GM23338 (cell line): ENCODE measurements around the gene IL36B. TPM values are rescaled to one million over a fixed set of nuclear protein-coding genes. Genes with fewer than 3 reads are reported as not detected.

Experiments used
- ATAC-seq: fragments of 200-7000 bp; cut with Tn5 transposase; 3 replicates; pipeline ENCODE4 v1.9.1; 2020
- DNase-seq: peaks from one replicate; pipeline ENCODE4 v3.0.0-alpha.2; 2015; ENCODE audit warnings: low spot score
- H2AFZ ChIP-seq: fragments of 200-600 bp; sonication (generic); 2 replicates; pipeline ENCODE4 v1.8.0; 2016; ENCODE audit warnings: antibody characterized with exemption, mild to moderate bottlenecking, moderate library complexity
- H3F3A ChIP-seq: fragments of 200-600 bp; sonication (generic); replicated peaks from 2 replicates; pipeline ENCODE4 v1.8.0; 2017; ENCODE audit warnings: antibody characterized with exemption, mixed run types, low read depth
- H3K27ac ChIP-seq: fragments of 200-600 bp; sonication (generic); 2 replicates; pipeline ENCODE4 v1.6.1; 2016; ENCODE audit warnings: low read depth
- H3K27me3 ChIP-seq: fragments of 200-600 bp; sonication (generic); 2 replicates; pipeline ENCODE4 v1.8.0; 2016; ENCODE audit warnings: mild to moderate bottlenecking, mixed run types, moderate library complexity; ENCODE audit not compliant: insufficient read depth
- H3K36me3 ChIP-seq: fragments of 200-600 bp; sonication (generic); 2 replicates; pipeline ENCODE4 v1.8.0; 2016; ENCODE audit warnings: mild to moderate bottlenecking; ENCODE audit not compliant: insufficient read depth
- H3K4me1 ChIP-seq: fragments of 200-600 bp; sonication (generic); 2 replicates; pipeline ENCODE4 v1.8.0; 2016; ENCODE audit warnings: mild to moderate bottlenecking, moderate library complexity; ENCODE audit not compliant: insufficient read depth
- H3K4me2 ChIP-seq: fragments of 200-600 bp; sonication (generic); 2 replicates; pipeline ENCODE4 v1.7.1; 2017; ENCODE audit warnings: mixed run types
- H3K4me3 ChIP-seq: fragments of 200-600 bp; sonication (generic); 2 replicates; pipeline ENCODE4 v1.6.1; 2016; ENCODE audit warnings: mixed run types
- H3K79me2 ChIP-seq: fragments of 200-600 bp; sonication (generic); replicated peaks from 2 replicates; pipeline ENCODE4 v1.8.0; 2017; ENCODE audit warnings: mild to moderate bottlenecking; ENCODE audit not compliant: insufficient read depth
- H3K9me2 ChIP-seq: fragments of 200-600 bp; sonication (generic); 2 replicates; pipeline ENCODE4 v1.8.0; 2017; ENCODE audit not compliant: insufficient read depth
- H4K20me1 ChIP-seq: fragments of 200-600 bp; sonication (generic); replicated peaks from 2 replicates; pipeline ENCODE4 v1.8.0; 2017; ENCODE audit warnings: mild to moderate bottlenecking; ENCODE audit not compliant: insufficient read depth
- H3K27ac Mint-ChIP-seq: 2 replicates; pipeline ENCODE4 v1.8.0; 2020; ENCODE audit warnings: inconsistent platforms, mild to moderate bottlenecking, moderate library complexity, mixed read lengths
- H3K27me3 Mint-ChIP-seq: 3 replicates; pipeline ENCODE4 v1.8.0; 2022; ENCODE audit warnings: low read depth, mild to moderate bottlenecking, moderate library complexity, mixed read lengths, inconsistent platforms; ENCODE audit not compliant: insufficient read depth, poor library complexity
- H3K36me3 Mint-ChIP-seq: 3 replicates; pipeline ENCODE4 v1.8.0; 2021; ENCODE audit warnings: low read depth, mild to moderate bottlenecking, inconsistent platforms, moderate library complexity, mixed read lengths
- H3K4me1 Mint-ChIP-seq: 3 replicates; pipeline ENCODE4 v1.8.0; 2020; ENCODE audit warnings: mild to moderate bottlenecking, inconsistent platforms, mixed read lengths
- H3K4me3 Mint-ChIP-seq: 3 replicates; pipeline ENCODE4 v1.8.0; 2021; ENCODE audit warnings: moderate library complexity, mild to moderate bottlenecking, inconsistent platforms, mixed read lengths
- H3K9me3 Mint-ChIP-seq: 3 replicates; pipeline ENCODE4 v1.8.0; 2020; ENCODE audit warnings: moderate library complexity, mild to moderate bottlenecking, inconsistent platforms, mixed read lengths
- CREB1 ChIP-seq: fragments of 250-450 bp; sonication (Bioruptor Pico); IDR thresholded peaks from 2 replicates; pipeline ENCODE4 v1.5.0; 2020; ENCODE audit warnings: low read depth, mild to moderate bottlenecking, moderate library complexity
- EZH2 ChIP-seq: fragments of 200-600 bp; sonication (generic); IDR thresholded peaks from one replicate; pipeline ENCODE4 v1.8.0; 2017; ENCODE audit warnings: antibody characterized with exemption, mild to moderate bottlenecking, low read depth; ENCODE audit not compliant: unreplicated experiment
- EZH2phosphoT487 ChIP-seq: fragments of 200-600 bp; sonication (generic); IDR thresholded peaks from one replicate; pipeline ENCODE4 v1.8.1; 2018; ENCODE audit warnings: antibody characterized with exemption; ENCODE audit not compliant: unreplicated experiment
- JUNB ChIP-seq: IDR thresholded peaks from one replicate; pipeline ENCODE4 v1.6.1; 2016; ENCODE audit warnings: antibody characterized with exemption; ENCODE audit not compliant: unreplicated experiment
- NANOG ChIP-seq: IDR thresholded peaks from 2 replicates; pipeline ENCODE4 v1.6.1; 2016; ENCODE audit warnings: antibody characterized with exemption, borderline replicate concordance
- STAT1 ChIP-seq: IDR thresholded peaks from one replicate; pipeline ENCODE4 v1.6.1; 2016; ENCODE audit warnings: antibody characterized with exemption; ENCODE audit not compliant: unreplicated experiment
- ZNF114 ChIP-seq: fragments of 250-450 bp; sonication (Bioruptor Pico); IDR thresholded peaks from 2 replicates; pipeline ENCODE4 v1.5.0; 2020; ENCODE audit warnings: mild to moderate bottlenecking, moderate library complexity
- polyA plus RNA-seq: library from polyadenylated mRNA; unstranded; fragments of >200 nt; fragmentation: Nextera tagmentation; extraction: Ambion mirVana; gene quantifications from 2 replicates; pipeline ENCODE4 v1.2.1, GENCODE V29; 2016
- total RNA-seq: library from RNA; depleted of rRNA; stranded (reverse); fragments of >200 nt; shearing (Covaris generic); gene quantifications from 2 replicates; pipeline ENCODE4 v1.2.3, GENCODE V29; 2014
- TF ChIP-seq, protein P1 (sequence below): fragments of 250-450 bp; sonication (Bioruptor Pico); IDR thresholded peaks from 2 replicates; pipeline ENCODE4 v1.5.0; 2020; ENCODE audit warnings: mild to moderate bottlenecking, moderate library complexity
- TF ChIP-seq, protein P2 (sequence below), 2 experiments: fragments of 200-600 bp in 1 of 2; sonication (generic) in 1 of 2; conservative IDR thresholded peaks; 2 replicates each; pipeline versions ENCODE4 v1.5.1 to v1.6.1; 2016 to 2017; ENCODE audit warnings: antibody characterized with exemption in 2 of 2, low read depth in 2 of 2, mild to moderate bottlenecking in 2 of 2, moderate library complexity in 1 of 2
- TF ChIP-seq, protein P3 (sequence below): IDR thresholded peaks from 2 replicates; pipeline ENCODE4 v1.6.1; 2016; ENCODE audit warnings: antibody characterized with exemption
- TF ChIP-seq, protein P4 (sequence below): IDR thresholded peaks from one replicate; pipeline ENCODE4 v1.6.1; 2018; ENCODE audit warnings: antibody characterized with exemption; ENCODE audit not compliant: unreplicated experiment

Gene IL36B
- total and polyA plus RNA-seq, 2 experiments from 2014 or later: not detected

DNA sequence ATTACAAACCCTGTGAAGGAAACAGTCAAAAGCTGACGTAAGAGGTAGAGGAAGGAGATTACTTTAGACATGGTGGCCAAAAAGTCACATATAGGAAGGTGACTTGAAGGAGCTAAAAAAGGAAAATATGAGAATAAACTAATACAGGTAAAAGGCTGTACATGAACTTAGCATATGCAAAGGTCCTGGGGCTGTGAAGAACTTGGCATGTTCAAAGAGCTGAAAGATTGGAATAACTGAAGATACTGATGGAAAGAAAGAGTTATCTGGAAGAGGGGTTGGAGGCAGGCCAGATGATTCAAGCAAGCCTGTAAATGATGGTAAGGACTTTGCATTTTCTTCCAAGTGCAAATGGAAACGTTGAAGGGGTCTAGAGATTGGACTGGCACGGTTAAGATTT lies 34.2 kb downstream of the IL36B start:
- H3K27ac Mint-ChIP-seq: no peak overlapping the region
- H3K4me2 ChIP-seq: no peak overlapping the region
- no peaks in the 10 kb centered on the region for H3K36me3 ChIP-seq

DNA sequence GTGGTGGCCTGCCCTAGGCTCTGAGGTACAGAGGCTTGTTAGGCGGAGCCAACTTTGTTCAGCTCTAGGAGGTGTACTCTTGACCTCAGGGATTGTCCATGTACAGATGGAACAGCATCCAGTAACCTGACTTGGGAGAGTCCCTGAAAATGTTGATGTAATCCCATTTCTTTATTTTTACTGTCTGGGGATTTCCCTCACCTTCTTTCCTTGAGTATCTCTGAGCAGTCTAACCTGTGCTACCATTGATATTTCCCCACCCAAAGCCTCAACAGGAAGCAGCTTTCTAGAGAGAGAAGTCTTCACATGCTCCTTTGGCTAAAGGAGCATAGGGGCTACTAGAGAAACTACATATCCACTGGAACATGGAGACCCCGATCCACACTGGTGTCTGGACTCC lies 37.0 kb downstream of the IL36B start:
- H3K36me3 Mint-ChIP-seq: peaks cover 3% of the 10 kb centered on the region; the same call in 1 of the 3 replicates
- no peak overlapping the region for H3K4me3 Mint-ChIP-seq
- H3K27ac Mint-ChIP-seq: no peak overlapping the region
- Histone ChIP-seq H3K9me2 (0 out of 2 replicates have a peak, but pooled peaks cover 4% of the 10 kb centered on the region), H3F3A (no peaks in the 10 kb centered on the region), H3K79me2 (no peaks in the 10 kb centered on the region), H3K27ac (no peak overlapping the region), H3K4me2 (no peak overlapping the region), H3K4me3 (no peak overlapping the region), H2AFZ (no peak overlapping the region), H4K20me1 (no peaks in the 10 kb centered on the region), H3K4me1 (no peaks in the 10 kb centered on the region), H3K36me3 (no peaks in the 10 kb centered on the region), H3K27me3 (no peaks in the 10 kb centered on the region)
- ATAC-seq (no peak), DNase-seq (no peak)
- TF ChIP-seq, protein P1, sequence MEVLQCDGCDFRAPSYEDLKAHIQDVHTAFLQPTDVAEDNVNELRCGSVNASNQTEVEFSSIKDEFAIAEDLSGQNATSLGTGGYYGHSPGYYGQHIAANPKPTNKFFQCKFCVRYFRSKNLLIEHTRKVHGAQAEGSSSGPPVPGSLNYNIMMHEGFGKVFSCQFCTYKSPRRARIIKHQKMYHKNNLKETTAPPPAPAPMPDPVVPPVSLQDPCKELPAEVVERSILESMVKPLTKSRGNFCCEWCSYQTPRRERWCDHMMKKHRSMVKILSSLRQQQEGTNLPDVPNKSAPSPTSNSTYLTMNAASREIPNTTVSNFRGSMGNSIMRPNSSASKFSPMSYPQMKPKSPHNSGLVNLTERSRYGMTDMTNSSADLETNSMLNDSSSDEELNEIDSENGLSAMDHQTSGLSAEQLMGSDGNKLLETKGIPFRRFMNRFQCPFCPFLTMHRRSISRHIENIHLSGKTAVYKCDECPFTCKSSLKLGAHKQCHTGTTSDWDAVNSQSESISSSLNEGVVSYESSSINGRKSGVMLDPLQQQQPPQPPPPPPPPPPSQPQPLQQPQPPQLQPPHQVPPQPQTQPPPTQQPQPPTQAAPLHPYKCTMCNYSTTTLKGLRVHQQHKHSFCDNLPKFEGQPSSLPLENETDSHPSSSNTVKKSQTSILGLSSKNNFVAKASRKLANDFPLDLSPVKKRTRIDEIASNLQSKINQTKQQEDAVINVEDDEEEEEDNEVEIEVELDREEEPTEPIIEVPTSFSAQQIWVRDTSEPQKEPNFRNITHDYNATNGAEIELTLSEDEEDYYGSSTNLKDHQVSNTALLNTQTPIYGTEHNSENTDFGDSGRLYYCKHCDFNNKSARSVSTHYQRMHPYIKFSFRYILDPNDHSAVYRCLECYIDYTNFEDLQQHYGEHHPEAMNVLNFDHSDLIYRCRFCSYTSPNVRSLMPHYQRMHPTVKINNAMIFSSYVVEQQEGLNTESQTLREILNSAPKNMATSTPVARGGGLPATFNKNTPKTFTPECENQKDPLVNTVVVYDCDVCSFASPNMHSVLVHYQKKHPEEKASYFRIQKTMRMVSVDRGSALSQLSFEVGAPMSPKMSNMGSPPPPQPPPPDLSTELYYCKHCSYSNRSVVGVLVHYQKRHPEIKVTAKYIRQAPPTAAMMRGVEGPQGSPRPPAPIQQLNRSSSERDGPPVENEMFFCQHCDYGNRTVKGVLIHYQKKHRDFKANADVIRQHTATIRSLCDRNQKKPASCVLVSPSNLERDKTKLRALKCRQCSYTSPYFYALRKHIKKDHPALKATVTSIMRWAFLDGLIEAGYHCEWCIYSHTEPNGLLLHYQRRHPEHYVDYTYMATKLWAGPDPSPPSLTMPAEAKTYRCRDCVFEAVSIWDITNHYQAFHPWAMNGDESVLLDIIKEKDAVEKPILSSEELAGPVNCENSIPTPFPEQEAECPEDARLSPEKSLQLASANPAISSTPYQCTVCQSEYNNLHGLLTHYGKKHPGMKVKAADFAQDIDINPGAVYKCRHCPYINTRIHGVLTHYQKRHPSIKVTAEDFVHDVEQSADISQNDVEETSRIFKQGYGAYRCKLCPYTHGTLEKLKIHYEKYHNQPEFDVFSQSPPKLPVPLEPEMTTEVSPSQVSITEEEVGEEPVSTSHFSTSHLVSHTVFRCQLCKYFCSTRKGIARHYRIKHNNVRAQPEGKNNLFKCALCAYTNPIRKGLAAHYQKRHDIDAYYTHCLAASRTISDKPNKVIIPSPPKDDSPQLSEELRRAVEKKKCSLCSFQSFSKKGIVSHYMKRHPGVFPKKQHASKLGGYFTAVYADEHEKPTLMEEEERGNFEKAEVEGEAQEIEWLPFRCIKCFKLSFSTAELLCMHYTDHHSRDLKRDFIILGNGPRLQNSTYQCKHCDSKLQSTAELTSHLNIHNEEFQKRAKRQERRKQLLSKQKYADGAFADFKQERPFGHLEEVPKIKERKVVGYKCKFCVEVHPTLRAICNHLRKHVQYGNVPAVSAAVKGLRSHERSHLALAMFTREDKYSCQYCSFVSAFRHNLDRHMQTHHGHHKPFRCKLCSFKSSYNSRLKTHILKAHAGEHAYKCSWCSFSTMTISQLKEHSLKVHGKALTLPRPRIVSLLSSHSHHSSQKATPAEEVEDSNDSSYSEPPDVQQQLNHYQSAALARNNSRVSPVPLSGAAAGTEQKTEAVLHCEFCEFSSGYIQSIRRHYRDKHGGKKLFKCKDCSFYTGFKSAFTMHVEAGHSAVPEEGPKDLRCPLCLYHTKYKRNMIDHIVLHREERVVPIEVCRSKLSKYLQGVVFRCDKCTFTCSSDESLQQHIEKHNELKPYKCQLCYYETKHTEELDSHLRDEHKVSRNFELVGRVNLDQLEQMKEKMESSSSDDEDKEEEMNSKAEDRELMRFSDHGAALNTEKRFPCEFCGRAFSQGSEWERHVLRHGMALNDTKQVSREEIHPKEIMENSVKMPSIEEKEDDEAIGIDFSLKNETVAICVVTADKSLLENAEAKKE (CRISPR knock-in tag): no peak
- TF ChIP-seq, protein P2, sequence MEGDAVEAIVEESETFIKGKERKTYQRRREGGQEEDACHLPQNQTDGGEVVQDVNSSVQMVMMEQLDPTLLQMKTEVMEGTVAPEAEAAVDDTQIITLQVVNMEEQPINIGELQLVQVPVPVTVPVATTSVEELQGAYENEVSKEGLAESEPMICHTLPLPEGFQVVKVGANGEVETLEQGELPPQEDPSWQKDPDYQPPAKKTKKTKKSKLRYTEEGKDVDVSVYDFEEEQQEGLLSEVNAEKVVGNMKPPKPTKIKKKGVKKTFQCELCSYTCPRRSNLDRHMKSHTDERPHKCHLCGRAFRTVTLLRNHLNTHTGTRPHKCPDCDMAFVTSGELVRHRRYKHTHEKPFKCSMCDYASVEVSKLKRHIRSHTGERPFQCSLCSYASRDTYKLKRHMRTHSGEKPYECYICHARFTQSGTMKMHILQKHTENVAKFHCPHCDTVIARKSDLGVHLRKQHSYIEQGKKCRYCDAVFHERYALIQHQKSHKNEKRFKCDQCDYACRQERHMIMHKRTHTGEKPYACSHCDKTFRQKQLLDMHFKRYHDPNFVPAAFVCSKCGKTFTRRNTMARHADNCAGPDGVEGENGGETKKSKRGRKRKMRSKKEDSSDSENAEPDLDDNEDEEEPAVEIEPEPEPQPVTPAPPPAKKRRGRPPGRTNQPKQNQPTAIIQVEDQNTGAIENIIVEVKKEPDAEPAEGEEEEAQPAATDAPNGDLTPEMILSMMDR (conservative IDR thresholded peaks at IDR 0.05; ENCODE audit: low read depth in 2 of 2): no peak
- no peak for TF ChIP-seq EZH2
- TF ChIP-seq NANOG: no peak
- TF ChIP-seq, protein P3, sequence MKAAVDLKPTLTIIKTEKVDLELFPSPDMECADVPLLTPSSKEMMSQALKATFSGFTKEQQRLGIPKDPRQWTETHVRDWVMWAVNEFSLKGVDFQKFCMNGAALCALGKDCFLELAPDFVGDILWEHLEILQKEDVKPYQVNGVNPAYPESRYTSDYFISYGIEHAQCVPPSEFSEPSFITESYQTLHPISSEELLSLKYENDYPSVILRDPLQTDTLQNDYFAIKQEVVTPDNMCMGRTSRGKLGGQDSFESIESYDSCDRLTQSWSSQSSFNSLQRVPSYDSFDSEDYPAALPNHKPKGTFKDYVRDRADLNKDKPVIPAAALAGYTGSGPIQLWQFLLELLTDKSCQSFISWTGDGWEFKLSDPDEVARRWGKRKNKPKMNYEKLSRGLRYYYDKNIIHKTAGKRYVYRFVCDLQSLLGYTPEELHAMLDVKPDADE: no peak
- TF ChIP-seq, protein P4, sequence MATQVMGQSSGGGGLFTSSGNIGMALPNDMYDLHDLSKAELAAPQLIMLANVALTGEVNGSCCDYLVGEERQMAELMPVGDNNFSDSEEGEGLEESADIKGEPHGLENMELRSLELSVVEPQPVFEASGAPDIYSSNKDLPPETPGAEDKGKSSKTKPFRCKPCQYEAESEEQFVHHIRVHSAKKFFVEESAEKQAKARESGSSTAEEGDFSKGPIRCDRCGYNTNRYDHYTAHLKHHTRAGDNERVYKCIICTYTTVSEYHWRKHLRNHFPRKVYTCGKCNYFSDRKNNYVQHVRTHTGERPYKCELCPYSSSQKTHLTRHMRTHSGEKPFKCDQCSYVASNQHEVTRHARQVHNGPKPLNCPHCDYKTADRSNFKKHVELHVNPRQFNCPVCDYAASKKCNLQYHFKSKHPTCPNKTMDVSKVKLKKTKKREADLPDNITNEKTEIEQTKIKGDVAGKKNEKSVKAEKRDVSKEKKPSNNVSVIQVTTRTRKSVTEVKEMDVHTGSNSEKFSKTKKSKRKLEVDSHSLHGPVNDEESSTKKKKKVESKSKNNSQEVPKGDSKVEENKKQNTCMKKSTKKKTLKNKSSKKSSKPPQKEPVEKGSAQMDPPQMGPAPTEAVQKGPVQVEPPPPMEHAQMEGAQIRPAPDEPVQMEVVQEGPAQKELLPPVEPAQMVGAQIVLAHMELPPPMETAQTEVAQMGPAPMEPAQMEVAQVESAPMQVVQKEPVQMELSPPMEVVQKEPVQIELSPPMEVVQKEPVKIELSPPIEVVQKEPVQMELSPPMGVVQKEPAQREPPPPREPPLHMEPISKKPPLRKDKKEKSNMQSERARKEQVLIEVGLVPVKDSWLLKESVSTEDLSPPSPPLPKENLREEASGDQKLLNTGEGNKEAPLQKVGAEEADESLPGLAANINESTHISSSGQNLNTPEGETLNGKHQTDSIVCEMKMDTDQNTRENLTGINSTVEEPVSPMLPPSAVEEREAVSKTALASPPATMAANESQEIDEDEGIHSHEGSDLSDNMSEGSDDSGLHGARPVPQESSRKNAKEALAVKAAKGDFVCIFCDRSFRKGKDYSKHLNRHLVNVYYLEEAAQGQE: no peak
- no peak for TF ChIP-seq STAT1
- H3K27me3 Mint-ChIP-seq: peaks cover 5% of the 10 kb centered on the region
- H3K9me3 Mint-ChIP-seq: peaks cover 18% of the 10 kb centered on the region
- no peaks in the 10 kb centered on the region; the same call in 2 of the 3 replicates for H3K4me1 Mint-ChIP-seq

More for the DNA sequence above, 34.2 kb downstream of the IL36B start:
- H3K27ac ChIP-seq: no peak overlapping the region
- Mint-ChIP-seq H3K4me1 (no peaks in the 10 kb centered on the region; the same call in 2 of the 3 replicates), H3K36me3 (peaks cover 3% of the 10 kb centered on the region; the same call in 1 of the 3 replicates), H3K27me3 (peaks cover 5% of the 10 kb centered on the region), H3K4me3 (no peak overlapping the region), H3K9me3 (peaks cover 18% of the 10 kb centered on the region)
- no peaks in the 10 kb centered on the region for H3K79me2 ChIP-seq
- DNase-seq (no peak), ATAC-seq (no peak)
- peaks cover 5% of the 10 kb centered on the region; the same call in 1 of the 2 replicates for H3K9me2 ChIP-seq
- H4K20me1 ChIP-seq: no peaks in the 10 kb centered on the region
- TF ChIP-seq ZNF114: no peak
- TF ChIP-seq EZH2phosphoT487: no peak
- no peak for TF ChIP-seq EZH2
- no peak for TF ChIP-seq JUNB
- TF ChIP-seq STAT1: no peak
- no peak for TF ChIP-seq CREB1
- H3K4me3 ChIP-seq: no peak overlapping the region
- H2AFZ ChIP-seq: no peak overlapping the region
- no peaks in the 10 kb centered on the region for H3K4me1 ChIP-seq
- H3K27me3 ChIP-seq: no peaks in the 10 kb centered on the region
- no peaks in the 10 kb centered on the region for H3F3A ChIP-seq
